H9 (cell line): ENCODE results near the gene KIF12. TPM values are rescaled to one million over a fixed set of nuclear protein-coding genes. Genes with fewer than 3 reads are reported as not detected.

Experiments
- DNase-seq: peaks from one replicate; pipeline ENCODE4 v3.0.0-alpha.2; 2017
- H2AFZ ChIP-seq: one replicate; pipeline ENCODE4 v1.6.1; 2013; ENCODE audit warnings: mild to moderate bottlenecking, low read length, control low read depth, moderate library complexity
- H2AK5ac ChIP-seq: 2 replicates; pipeline ENCODE4 v1.6.1; 2013; ENCODE audit warnings: low read length, control low read depth, mixed read lengths; ENCODE audit not compliant: insufficient read length
- H2BK120ac ChIP-seq: one replicate; pipeline ENCODE4 v1.6.1; 2013; ENCODE audit warnings: low read depth, mild to moderate bottlenecking, low read length, control low read depth, inconsistent platforms; ENCODE audit not compliant: poor library complexity, severe bottlenecking
- H2BK12ac ChIP-seq: 2 replicates; pipeline ENCODE4 v1.6.1; 2013; ENCODE audit warnings: low read length, control low read depth, mixed read lengths, low read depth; ENCODE audit not compliant: insufficient read length
- H2BK15ac ChIP-seq: 2 replicates; pipeline ENCODE4 v1.6.1; 2013; ENCODE audit warnings: low read depth, low read length, control low read depth
- H2BK20ac ChIP-seq: one replicate; pipeline ENCODE4 v1.6.1; 2013; ENCODE audit warnings: low read depth, mild to moderate bottlenecking, low read length, control low read depth, inconsistent platforms; ENCODE audit not compliant: poor library complexity, severe bottlenecking
- H2BK5ac ChIP-seq: 2 replicates; pipeline ENCODE4 v1.6.1; 2013; ENCODE audit warnings: low read length, control low read depth, mixed read lengths; ENCODE audit not compliant: insufficient read length
- H3K14ac ChIP-seq: 2 replicates; pipeline ENCODE4 v1.6.1; 2013; ENCODE audit warnings: low read length, control low read depth; ENCODE audit not compliant: insufficient read depth
- H3K18ac ChIP-seq: 2 replicates; pipeline ENCODE4 v1.6.1; 2013; ENCODE audit warnings: low read depth, mild to moderate bottlenecking, mixed read lengths, low read length, control low read depth; ENCODE audit not compliant: insufficient read length
- H3K23ac ChIP-seq: 2 replicates; pipeline ENCODE4 v1.6.1; 2013; ENCODE audit warnings: low read length, control low read depth, mixed read lengths, low read depth; ENCODE audit not compliant: insufficient read length
- H3K23me2 ChIP-seq: 2 replicates; pipeline ENCODE4 v1.6.1; 2013; ENCODE audit warnings: low read depth, mild to moderate bottlenecking, mixed read lengths, low read length, control low read depth; ENCODE audit not compliant: insufficient read length, poor library complexity, severe bottlenecking
- H3K27ac ChIP-seq: 2 replicates; pipeline ENCODE4 v1.5.1; 2013; ENCODE audit warnings: low read length, control low read depth, mixed read lengths, low read depth; ENCODE audit not compliant: insufficient read length
- H3K27me3 ChIP-seq: 2 replicates; pipeline ENCODE4 v1.6.1; 2013; ENCODE audit warnings: low read length, control low read depth, inconsistent platforms; ENCODE audit not compliant: insufficient read depth
- H3K4ac ChIP-seq: 2 replicates; pipeline ENCODE4 v1.6.1; 2013; ENCODE audit warnings: low read depth, mild to moderate bottlenecking, control low read depth, inconsistent platforms, low read length, moderate library complexity
- H3K4me1 ChIP-seq: 2 replicates; pipeline ENCODE4 v1.6.1; 2013; ENCODE audit warnings: low read length, control low read depth, inconsistent platforms; ENCODE audit not compliant: insufficient read depth
- H3K4me2 ChIP-seq: 2 replicates; pipeline ENCODE4 v1.6.1; 2013; ENCODE audit warnings: low read length, control low read depth, mixed read lengths; ENCODE audit not compliant: insufficient read length, insufficient read depth
- H3K56ac ChIP-seq: 2 replicates; pipeline ENCODE4 v1.6.1; 2013; ENCODE audit warnings: low read depth, mild to moderate bottlenecking, mixed read lengths, low read length, control low read depth; ENCODE audit not compliant: insufficient read length
- H3K79me1 ChIP-seq: 2 replicates; pipeline ENCODE4 v1.6.1; 2013; ENCODE audit warnings: low read depth, mild to moderate bottlenecking, moderate library complexity, low read length, control low read depth, inconsistent platforms; ENCODE audit not compliant: insufficient read depth, poor library complexity, severe bottlenecking
- H3K79me2 ChIP-seq: 2 replicates; pipeline ENCODE4 v1.6.1; 2013; ENCODE audit warnings: low read length, control low read depth, inconsistent platforms; ENCODE audit not compliant: insufficient read depth
- H3K9ac ChIP-seq: 2 replicates; pipeline ENCODE4 v1.6.1; 2013; ENCODE audit warnings: low read length, control low read depth, mixed read lengths; ENCODE audit not compliant: insufficient read length; ENCODE audit errors: extremely low read depth
- H3K9me3 ChIP-seq: one replicate; pipeline ENCODE4 v1.6.1; 2013; ENCODE audit warnings: low read depth, low read length, inconsistent platforms; ENCODE audit not compliant: control insufficient read depth
- H3T11ph ChIP-seq: one replicate; pipeline ENCODE4 v1.6.1; 2013; ENCODE audit warnings: mild to moderate bottlenecking, low read length, control low read depth, inconsistent platforms
- H4K20me1 ChIP-seq: one replicate; pipeline ENCODE4 v1.6.1; 2013; ENCODE audit not compliant: control insufficient read depth, insufficient read length, insufficient read depth
- H4K5ac ChIP-seq: 2 replicates; pipeline ENCODE4 v1.6.1; 2013; ENCODE audit warnings: low read depth, mild to moderate bottlenecking, mixed read lengths, low read length, control low read depth; ENCODE audit not compliant: insufficient read length
- H4K8ac ChIP-seq: replicated peaks from 2 replicates; pipeline ENCODE4 v1.6.1; 2013; ENCODE audit warnings: low read length, control low read depth, mixed read lengths, low read depth; ENCODE audit not compliant: insufficient read length
- H4K91ac ChIP-seq: 2 replicates; pipeline ENCODE4 v1.6.1; 2013; ENCODE audit warnings: low read depth, mild to moderate bottlenecking, moderate library complexity, mixed read lengths, low read length, control low read depth; ENCODE audit not compliant: insufficient read length
- H3K27ac Mint-ChIP-seq, 3 experiments: 2 replicates in 2 of 3; 3 replicates in 1 of 3; pipeline ENCODE4 v1.8.0; 2020 to 2021; ENCODE audit warnings: mixed read lengths in 3 of 3, mild to moderate bottlenecking in 1 of 3, moderate library complexity in 1 of 3
- H3K27me3 Mint-ChIP-seq: 2 replicates; pipeline ENCODE4 v1.8.0; 2021; ENCODE audit warnings: low read depth, mild to moderate bottlenecking, moderate library complexity, mixed read lengths
- H3K36me3 Mint-ChIP-seq, 3 experiments: 2 replicates in 2 of 3; 3 replicates in 1 of 3; pipeline ENCODE4 v1.8.0; 2020 to 2021; ENCODE audit warnings: low read depth in 3 of 3, mixed read lengths in 3 of 3; ENCODE audit not compliant: insufficient read depth in 1 of 3
- H3K4me1 Mint-ChIP-seq, 2 experiments: 2 replicates each; pipeline ENCODE4 v1.8.0; 2020; ENCODE audit warnings: mixed read lengths in 2 of 2
- H3K4me3 Mint-ChIP-seq, 2 experiments: 2 replicates in 1 of 2; 3 replicates in 1 of 2; pipeline ENCODE4 v1.8.0; 2020 to 2021; ENCODE audit warnings: mild to moderate bottlenecking in 2 of 2, mixed read lengths in 2 of 2, moderate library complexity in 1 of 2
- H3K9me3 Mint-ChIP-seq, 2 experiments: 2 replicates in 1 of 2; 3 replicates in 1 of 2; pipeline ENCODE4 v1.8.0; 2020; ENCODE audit warnings: mild to moderate bottlenecking in 2 of 2, mixed read lengths in 2 of 2, moderate library complexity in 1 of 2
- CTCF ChIP-seq: fragments of 200-600 bp; sonication (generic); conservative IDR thresholded peaks from 3 replicates; pipeline ENCODE4 v1.8.0; 2021; ENCODE audit warnings: antibody characterized with exemption, mild to moderate bottlenecking
- WGBS: extraction: QIAGEN DNeasy Blood & Tissue Kit; methylation state at CpG from one replicate; pipeline ENCODE4 v1.1.7; 2013; ENCODE audit warnings: missing lambda C conversion rate, low lambda C conversion rate, mixed read lengths; ENCODE audit not compliant: insufficient read length; ENCODE audit errors: extremely low coverage; 5-methylcytosine and 5-hydroxymethylcytosine counted together
- total RNA-seq: library from RNA; stranded (reverse); gene quantifications from 2 replicates; pipeline ENCODE4 v1.2.1, GENCODE V29; 2021

KIF12 gene
- total RNA-seq, 1 experiment from 2014 or later: 3.3 TPM

DNA sequence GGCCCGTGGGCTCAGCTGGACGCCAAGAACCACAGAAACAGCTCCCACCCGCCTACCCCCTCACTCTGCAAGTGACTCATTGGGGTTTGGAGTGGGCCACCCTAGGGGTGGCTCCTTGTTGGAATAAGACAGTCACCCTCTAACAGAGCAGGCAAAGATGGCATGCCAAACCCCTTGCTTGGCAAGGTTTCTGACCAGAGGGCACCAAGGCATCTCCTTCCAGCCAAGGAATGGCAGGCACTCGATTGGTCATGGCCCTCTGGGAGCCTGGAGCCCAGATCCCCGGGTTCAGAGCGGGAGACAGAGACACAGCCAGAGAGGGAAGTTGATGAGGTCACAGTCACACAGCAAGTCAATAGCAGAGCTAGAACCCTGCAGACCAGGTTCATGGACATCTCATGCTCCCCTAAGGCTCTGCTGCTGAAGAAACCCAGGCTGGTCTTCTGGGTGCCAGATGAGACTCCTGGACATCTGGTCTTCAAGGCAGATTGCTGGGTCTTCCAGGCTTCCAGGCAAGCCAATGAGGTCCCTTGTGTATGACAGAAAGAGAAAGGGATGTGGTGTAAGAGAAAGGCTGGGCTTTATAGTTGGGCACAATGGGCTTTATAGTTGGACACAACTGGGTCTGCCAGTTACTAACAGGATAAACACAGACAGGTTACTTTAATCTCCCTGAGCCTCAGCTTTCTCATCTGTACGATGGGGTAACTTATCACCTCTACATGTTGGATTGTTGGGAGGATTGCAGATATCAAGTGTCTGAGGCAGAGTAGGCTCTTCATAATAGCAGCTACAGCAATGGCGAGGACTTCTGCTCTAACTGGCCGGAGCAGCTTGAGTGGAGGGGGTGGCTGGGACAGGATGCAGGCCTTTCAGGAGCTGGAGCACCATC is 23.3 kb upstream of the KIF12 start:
- no peaks in the 10 kb centered on the region for H3K79me1 ChIP-seq
- Mint-ChIP-seq H3K27me3 (peaks cover 27% of the 10 kb centered on the region), H3K36me3 (no peaks in the 10 kb centered on the region; a peak in 1 of 7 replicates), H3K9me3 (peaks cover 0 to 2% of the 10 kb centered on the region in 2 experiments; a peak in 1 of 5 replicates), H3K4me1 (peaks cover 9 to 41% of the 10 kb centered on the region in 2 experiments), H3K27ac (no peak overlapping the region; a peak in 1 of 7 replicates), H3K4me3 (no peak overlapping the region)
- no peak overlapping the region for H3K23ac ChIP-seq
- no peaks in the 10 kb centered on the region for H3K27me3 ChIP-seq
- no CpG with 5 or more reads among the region's 9 CpGs for WGBS
- no peaks in the 10 kb centered on the region for H3K79me2 ChIP-seq
- no peak for DNase-seq
- H3K18ac ChIP-seq: no peak overlapping the region
- H4K8ac ChIP-seq: no peak overlapping the region
- no peak overlapping the region for H3K14ac ChIP-seq
- no peak overlapping the region for H2BK15ac ChIP-seq
- H3K4me2 ChIP-seq: no peak overlapping the region
- H3K4me1 ChIP-seq: no peaks in the 10 kb centered on the region
- no peak overlapping the region for H4K5ac ChIP-seq
- no peak overlapping the region for H3T11ph ChIP-seq
- H3K9me3 ChIP-seq: no peaks in the 10 kb centered on the region
- no peak overlapping the region for H4K91ac ChIP-seq
- no peak overlapping the region for H3K27ac ChIP-seq
- no peak overlapping the region for H3K9ac ChIP-seq
- no peak overlapping the region for H2AFZ ChIP-seq
- TF ChIP-seq CTCF: no peak
- no peak overlapping the region for H2BK12ac ChIP-seq
- no peak overlapping the region for H2BK120ac ChIP-seq
- no peak overlapping the region for H2BK20ac ChIP-seq
- H3K56ac ChIP-seq: no peak overlapping the region
- H2AK5ac ChIP-seq: no peak overlapping the region
- no peak overlapping the region for H3K4ac ChIP-seq
- no peak overlapping the region for H2BK5ac ChIP-seq
- H3K23me2 ChIP-seq: no peaks in the 10 kb centered on the region
- H4K20me1 ChIP-seq: no peaks in the 10 kb centered on the region
